Stimulated activated CD4-positive, alpha-beta T cell treated with anti-CD3 and anti-CD28 coated beads, Interleukin-4, amount 100 ng/mL, for 48 hours (primary cell): ENCODE results near the gene MAP2K2.
"Not testable (repeated sequence)": the region's sequence is repeated elsewhere in the genome, so short reads cannot be mapped to it uniquely, and the experiment has no call there.

ENCODE experiments used
- DNase-seq, 2 donors: peaks; one replicate each; pipeline ENCODE4 v3.0.0-alpha.2; 2020; ENCODE audit warnings: low read depth in 2 of 2

MAP2K2 gene

GRCh38 chr19:4123615-4124568 lies at the start of gene MAP2K2:
Gene MAP2K2 (minus strand): TSS chr19:4124122. CDS start chr19:4123875, 247 bp downstream.
- DNase-seq: peak; percentile 94 to 97

- peak; percentile 57 to 70 for DNase-seq
Observed at GRCh38 chr19:4172861-4173473, 49.0 kb upstream of the MAP2K2 start.

- no peak for DNase-seq
Observed at GRCh38 chr19:4171676-4172075, 47.8 kb upstream of the MAP2K2 start.

GRCh38 chr19:4164262-4164661 lies 40.3 kb upstream of the MAP2K2 start:
- DNase-seq: no peak

GRCh38 chr19:4161415-4162077 lies 37.6 kb upstream of the MAP2K2 start:
- no peak for DNase-seq

GRCh38 chr19:4157971-4158370 lies 34.0 kb upstream of the MAP2K2 start:
- DNase-seq: not testable (repeated sequence)

GRCh38 chr19:4157164-4157563 lies 33.2 kb upstream of the MAP2K2 start:
- DNase-seq: no peak

GRCh38 chr19:4154571-4155312 lies 30.8 kb upstream of the MAP2K2 start:
- DNase-seq: no peak

- DNase-seq: no peak
Observed at GRCh38 chr19:4152241-4152998, 28.5 kb upstream of the MAP2K2 start.

- DNase-seq: no peak
Observed at GRCh38 chr19:4151623-4152022, 27.7 kb upstream of the MAP2K2 start.

GRCh38 chr19:4149518-4150288 lies 25.8 kb upstream of the MAP2K2 start:
- no peak for DNase-seq

- DNase-seq: no peak
Observed at GRCh38 chr19:4144666-4145249, 20.8 kb upstream of the MAP2K2 start.

- not testable (repeated sequence) for DNase-seq
Observed at GRCh38 chr19:4142916-4143315, 19.0 kb upstream of the MAP2K2 start.

- DNase-seq: no peak
Observed at GRCh38 chr19:4140237-4140711, 16.4 kb upstream of the MAP2K2 start.

GRCh38 chr19:4139614-4140236 lies 15.8 kb upstream of the MAP2K2 start:
- peak; percentile 86 to 94 for DNase-seq

GRCh38 chr19:4138445-4138844 lies 14.5 kb upstream of the MAP2K2 start:
- no peak for DNase-seq

GRCh38 chr19:4136680-4137088 lies 12.8 kb upstream of the MAP2K2 start:
- no peak for DNase-seq

- DNase-seq: not testable (repeated sequence)
Observed at GRCh38 chr19:4135386-4135785, 11.5 kb upstream of the MAP2K2 start.

GRCh38 chr19:4134351-4134750 lies 10.4 kb upstream of the MAP2K2 start:
- DNase-seq: no peak
